ENCODE data around the gene HTR6.

- TF ChIP-seq CTCF (conservative IDR thresholded peaks at IDR 0.05 in 1 of 2, IDR thresholded peaks at IDR 0.05 in 1 of 2; ENCODE audit: extremely low read depth in 1 of 2, insufficient read depth in 1 of 2, low read depth in 1 of 2, low read length in 2 of 2), result no peak
- TF ChIP-seq EZH2 (IDR thresholded peaks at IDR 0.05; ENCODE audit: borderline replicate concordance, low read length), result no peak
These were observed 17.6 kb downstream of the HTR6 start for GRCh38 chr1:19682257-19682656.
